Dermis microvascular lymphatic vessel endothelial cell (primary cell): ENCODE measurements around the gene HTD2. TPM values are rescaled to one million over a fixed set of nuclear protein-coding genes. Genes with fewer than 3 reads are reported as not detected.
"Not testable (repeated sequence)": the region's sequence is repeated elsewhere in the genome, so short reads cannot be mapped to it uniquely, and the experiment has no call there.

Experiments
- DNase-seq, 2 donors: peaks; one replicate each; pipeline versions ENCODE4 v3.0.0 to v3.0.0-alpha.2; 2010; ENCODE audit warnings: low read depth in 2 of 2
- total RNA-seq: library from RNA; depleted of rRNA; stranded (reverse); fragments of >200 nt; gene quantifications from 2 replicates; pipeline ENCODE4 v1.2.1, GENCODE V29; 2014

Gene HTD2
- total RNA-seq, result 4.1 and 8.1 TPM in 2 replicates

DNA sequence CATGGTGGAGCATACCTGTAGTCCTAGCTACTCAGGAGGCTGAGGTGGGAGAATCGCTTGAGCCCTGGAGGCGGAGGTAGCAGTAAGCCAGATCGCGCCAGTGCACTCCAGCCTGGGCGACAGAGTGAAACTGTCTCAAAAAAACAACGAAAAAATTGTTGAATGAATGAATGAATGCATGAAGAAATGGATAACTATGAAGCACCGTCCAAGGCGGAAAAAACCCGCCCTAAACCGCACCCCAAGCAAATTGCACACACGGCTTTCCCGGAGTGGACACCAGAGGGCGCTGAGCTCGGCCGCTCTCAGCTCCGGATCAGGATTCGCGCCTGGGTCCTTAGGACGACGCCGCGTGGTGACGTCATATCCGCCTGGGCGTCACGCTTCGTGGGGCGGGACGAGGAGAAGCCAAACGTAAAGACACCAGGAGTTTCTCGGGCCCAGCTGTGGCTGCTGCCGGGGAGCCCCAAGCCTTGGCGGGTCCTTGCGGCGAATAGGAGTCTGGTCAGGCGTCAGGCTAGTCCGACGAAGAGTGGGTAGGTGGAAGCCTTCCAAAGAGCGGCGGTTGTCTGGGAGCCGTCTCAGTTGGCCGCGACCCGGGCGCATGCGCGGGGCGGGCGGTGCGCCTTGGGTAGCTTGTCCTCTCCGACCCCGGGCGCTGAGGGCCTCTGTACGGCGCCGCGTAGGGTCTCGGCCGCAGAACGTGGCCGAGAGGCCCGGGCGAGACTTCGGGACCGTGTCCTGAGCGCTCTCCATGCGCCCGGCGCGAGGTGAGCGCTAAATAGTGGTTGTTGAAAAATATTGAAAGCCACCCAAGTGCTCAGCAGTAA is at the start of gene HTD2, which contains the start of gene RPP14:
TSS of gene HTD2 (plus strand) at position 639 of the 830 bp plus-strand sequence. CDS start 11,094 bp downstream, outside the sequence.
TSS of gene RPP14 (plus strand) at position 364 of the 830 bp plus-strand sequence. CDS start 4,085 bp downstream, outside the sequence.
- DNase-seq, result peak; percentile 94 to 98

DNA sequence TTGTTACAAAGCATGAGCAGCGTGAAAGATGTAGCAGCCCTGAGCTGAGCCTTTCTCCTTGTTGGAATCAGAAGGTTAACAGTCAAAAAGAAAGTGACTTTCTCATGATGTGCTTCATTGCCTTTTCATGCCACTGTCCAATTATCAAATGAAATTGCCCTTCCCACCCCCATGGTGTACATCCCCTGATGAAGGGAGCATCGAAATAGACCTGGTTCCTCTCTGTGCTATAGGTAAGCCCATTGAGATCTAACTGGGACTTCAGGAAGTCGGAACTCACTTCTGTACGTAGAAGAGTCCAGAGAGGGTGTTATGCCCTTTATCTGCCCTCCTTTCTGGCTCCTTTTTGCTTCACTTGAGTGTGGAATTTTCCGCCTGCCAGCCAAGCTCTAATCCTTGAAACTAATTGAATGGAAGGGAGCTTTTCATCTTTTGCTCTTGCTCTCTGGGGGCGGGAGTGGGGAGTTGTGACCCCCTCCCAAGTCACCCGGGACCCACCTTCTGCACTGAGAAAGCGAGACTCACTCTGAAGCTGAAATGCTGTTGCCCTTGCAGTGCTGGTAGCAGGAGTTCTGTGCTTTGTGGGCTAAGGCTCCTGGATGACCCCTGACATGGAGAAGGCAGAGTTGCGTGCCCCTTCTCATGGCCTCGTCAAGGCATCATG is 47.8 kb upstream of the HTD2 start:
- DNase-seq, result no peak

- DNase-seq, result peak in 1 of 2 donors; percentile 16
Observed at GRCh38 chr3:58260261-58260731, 46.0 kb upstream of the HTD2 start.

DNA sequence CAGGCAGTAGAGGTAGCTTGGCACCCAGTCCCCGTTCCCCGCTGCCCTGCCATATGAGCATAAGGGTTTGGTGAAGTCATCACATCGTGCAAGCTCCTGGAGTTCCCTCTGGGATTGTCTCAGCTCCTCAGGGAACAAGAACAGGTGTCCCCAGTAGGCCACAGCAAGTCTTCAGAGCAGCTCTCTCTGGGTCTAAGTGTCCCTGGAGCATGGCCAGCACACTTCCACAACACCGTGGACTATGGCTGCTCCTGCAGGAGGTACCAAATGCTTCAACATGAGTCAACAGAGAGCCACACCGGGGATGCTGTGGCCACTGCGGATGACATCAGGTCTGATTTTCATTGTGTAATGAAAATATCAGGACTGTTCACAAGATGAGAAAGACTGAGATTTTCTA is 45.6 kb upstream of the HTD2 start:
- DNase-seq, result no peak

- no peak for DNase-seq
Observed at GRCh38 chr3:58261954-58262666, 44.2 kb upstream of the HTD2 start.

DNA sequence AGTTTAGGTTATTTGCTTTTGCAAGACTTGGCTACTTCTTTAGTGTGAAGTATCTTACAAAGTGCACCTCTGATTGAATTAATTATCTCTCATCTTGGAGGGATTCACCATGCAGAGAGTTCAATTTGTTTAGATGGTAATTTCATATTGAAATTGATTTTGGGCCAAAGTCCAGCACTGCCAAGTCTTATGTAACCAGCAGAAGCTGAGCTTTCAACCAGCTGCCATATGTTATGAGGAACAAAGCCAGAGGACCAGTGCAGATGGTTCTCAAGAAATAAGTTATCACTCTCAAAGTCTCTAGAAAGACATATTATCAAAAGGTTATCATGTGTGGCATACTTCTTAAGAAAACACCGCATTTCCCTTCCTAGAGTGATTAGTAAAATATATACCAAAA is 39.7 kb upstream of the HTD2 start:
- no peak for DNase-seq

- DNase-seq, result not testable (repeated sequence)
Observed at GRCh38 chr3:58267543-58267942, 38.8 kb upstream of the HTD2 start.

GRCh38 chr3:58269356-58269755 is 37.0 kb upstream of the HTD2 start:
- no peak for DNase-seq

DNA sequence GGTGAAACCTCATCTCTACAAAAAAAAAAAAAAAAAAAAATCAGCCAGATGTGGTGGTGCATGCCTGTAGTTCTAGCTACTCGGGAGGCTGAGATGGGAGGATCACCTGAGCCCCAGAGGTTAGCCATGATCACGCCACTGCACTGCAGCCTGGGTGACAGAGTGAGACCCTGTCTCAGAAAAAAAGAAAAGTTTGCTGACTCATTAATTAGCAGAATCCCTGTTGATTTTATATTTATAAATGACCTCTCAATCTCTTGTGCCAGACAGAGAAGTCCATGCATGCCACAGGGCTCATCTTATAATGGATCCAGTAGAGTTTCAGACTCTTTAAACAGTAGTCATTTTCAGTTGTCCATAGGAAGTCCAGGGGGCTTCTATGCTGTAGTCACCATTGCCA is 35.8 kb upstream of the HTD2 start:
- DNase-seq, result no peak

- peak; percentile 40 to 81 for DNase-seq
Observed at GRCh38 chr3:58271901-58272501, 34.3 kb upstream of the HTD2 start.

GRCh38 chr3:58272891-58273290 is 33.4 kb upstream of the HTD2 start:
- DNase-seq, result peak; percentile 23 to 30

- not testable (repeated sequence) for DNase-seq
Observed at GRCh38 chr3:58273362-58273761, 33.0 kb upstream of the HTD2 start.

DNA sequence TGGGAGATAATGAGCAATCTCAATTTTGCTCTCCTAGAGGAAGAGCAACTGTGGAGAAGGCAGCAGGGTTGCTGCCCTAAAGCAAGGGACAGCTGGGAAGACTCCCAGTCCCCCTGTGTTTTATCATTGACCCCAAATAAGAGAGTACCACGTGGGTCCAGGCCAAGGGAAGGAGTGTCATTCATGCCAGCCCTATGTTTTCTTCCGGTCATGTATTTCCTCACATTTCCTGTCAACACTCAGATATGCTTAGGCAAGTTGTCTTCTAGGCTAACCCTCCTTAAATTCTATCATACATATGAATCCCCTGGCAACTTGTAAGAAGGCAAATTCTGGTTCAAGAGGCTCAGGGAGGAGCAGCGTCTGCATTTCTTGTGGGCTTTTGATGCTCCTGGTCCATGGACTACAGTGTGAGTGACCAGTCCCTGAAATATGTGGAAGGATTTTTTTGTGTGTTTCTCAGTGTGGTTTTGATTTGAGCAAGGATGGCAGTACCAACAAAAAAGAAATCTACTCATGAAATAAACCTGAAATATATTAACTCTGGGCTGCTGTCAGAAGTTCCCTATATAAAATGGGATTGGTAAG is 32.2 kb upstream of the HTD2 start:
- DNase-seq, result no peak

- DNase-seq, result no peak
Observed at GRCh38 chr3:58281069-58281468, 25.3 kb upstream of the HTD2 start.

- no peak for DNase-seq
Observed at GRCh38 chr3:58285334-58285733, 21.0 kb upstream of the HTD2 start.

DNA sequence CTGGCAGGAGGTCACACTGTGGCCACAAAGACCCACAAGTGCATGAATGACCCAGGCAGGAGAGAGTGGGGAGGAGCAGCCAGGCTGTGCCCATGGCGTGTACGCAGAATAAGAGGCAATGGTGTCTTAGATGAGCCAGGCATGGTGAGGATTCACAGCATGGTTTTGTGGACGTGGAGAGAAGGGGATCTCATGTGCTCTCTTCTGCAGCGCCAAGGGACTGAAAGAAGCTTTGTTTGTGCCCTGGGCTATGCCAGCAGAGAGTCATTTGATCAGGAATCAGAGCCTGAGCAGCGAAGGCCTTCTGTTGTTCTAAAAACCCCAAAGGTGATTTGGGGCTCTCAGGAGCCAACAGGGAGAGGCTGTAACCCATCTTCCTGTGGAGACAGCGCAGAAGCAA is 19.0 kb upstream of the HTD2 start:
- DNase-seq, result no peak

- no peak for DNase-seq
Observed at GRCh38 chr3:58288011-58288728, 18.1 kb upstream of the HTD2 start.

- not testable (repeated sequence) for DNase-seq
Observed at GRCh38 chr3:58288964-58289613, 17.2 kb upstream of the HTD2 start.

DNA sequence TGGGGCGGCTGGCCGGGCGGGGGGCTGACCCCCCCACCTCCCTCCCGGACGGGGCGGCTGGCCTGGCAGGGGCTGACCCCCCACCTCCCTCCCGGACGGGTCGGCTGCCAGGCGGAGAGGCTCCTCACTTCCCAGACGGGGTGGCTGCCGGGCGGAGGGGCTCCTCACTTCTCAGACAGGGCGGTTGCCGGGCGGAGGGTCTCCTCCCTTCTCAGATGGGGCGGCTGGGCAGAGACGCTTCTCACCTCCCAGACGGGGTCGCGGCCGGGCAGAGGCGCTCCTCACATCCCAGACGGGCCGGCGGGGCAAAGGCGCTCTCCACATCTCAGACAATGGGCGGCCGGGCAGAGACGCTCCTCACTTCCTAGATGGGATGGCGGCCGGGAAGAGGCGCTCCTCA is 15.9 kb upstream of the HTD2 start:
- DNase-seq, result not testable (repeated sequence)
